Muscle layer of duodenum (tissue), 2 donors: ENCODE results near the gene CPLANE2.

Source experiments
- H3K27ac ChIP-seq: one replicate; pipeline ENCODE4 v1.7.0; 2013; ENCODE audit warnings: mild to moderate bottlenecking, low read length
- H3K27me3 ChIP-seq: one replicate; pipeline ENCODE4 v1.7.0; 2013; ENCODE audit warnings: low read depth, mild to moderate bottlenecking, control low read depth, low read length
- H3K36me3 ChIP-seq, 2 donors: one replicate each; pipeline ENCODE4 v1.7.0; 2013; ENCODE audit warnings: low read length in 2 of 2, control low read depth in 1 of 2, mild to moderate bottlenecking in 1 of 2; ENCODE audit not compliant: insufficient read depth in 2 of 2, control insufficient read depth in 1 of 2
- H3K4me1 ChIP-seq, 2 donors: one replicate each; pipeline ENCODE4 v1.7.0; 2013; ENCODE audit warnings: low read length in 2 of 2, mild to moderate bottlenecking in 2 of 2, control low read depth in 1 of 2, moderate library complexity in 1 of 2; ENCODE audit not compliant: insufficient read depth in 2 of 2, control insufficient read depth in 1 of 2
- H3K4me3 ChIP-seq, 2 donors: one replicate each; pipeline ENCODE4 v1.7.0; 2013; ENCODE audit warnings: low read length in 2 of 2, low read depth in 1 of 2, mild to moderate bottlenecking in 1 of 2
- H3K9me3 ChIP-seq, 2 donors: one replicate each; pipeline ENCODE4 v1.7.0; 2013; ENCODE audit warnings: low read length in 2 of 2, control low read depth in 1 of 2, mild to moderate bottlenecking in 1 of 2; ENCODE audit not compliant: control insufficient read depth in 1 of 2
- donor health status: healthy.

CPLANE2 gene

DNA sequence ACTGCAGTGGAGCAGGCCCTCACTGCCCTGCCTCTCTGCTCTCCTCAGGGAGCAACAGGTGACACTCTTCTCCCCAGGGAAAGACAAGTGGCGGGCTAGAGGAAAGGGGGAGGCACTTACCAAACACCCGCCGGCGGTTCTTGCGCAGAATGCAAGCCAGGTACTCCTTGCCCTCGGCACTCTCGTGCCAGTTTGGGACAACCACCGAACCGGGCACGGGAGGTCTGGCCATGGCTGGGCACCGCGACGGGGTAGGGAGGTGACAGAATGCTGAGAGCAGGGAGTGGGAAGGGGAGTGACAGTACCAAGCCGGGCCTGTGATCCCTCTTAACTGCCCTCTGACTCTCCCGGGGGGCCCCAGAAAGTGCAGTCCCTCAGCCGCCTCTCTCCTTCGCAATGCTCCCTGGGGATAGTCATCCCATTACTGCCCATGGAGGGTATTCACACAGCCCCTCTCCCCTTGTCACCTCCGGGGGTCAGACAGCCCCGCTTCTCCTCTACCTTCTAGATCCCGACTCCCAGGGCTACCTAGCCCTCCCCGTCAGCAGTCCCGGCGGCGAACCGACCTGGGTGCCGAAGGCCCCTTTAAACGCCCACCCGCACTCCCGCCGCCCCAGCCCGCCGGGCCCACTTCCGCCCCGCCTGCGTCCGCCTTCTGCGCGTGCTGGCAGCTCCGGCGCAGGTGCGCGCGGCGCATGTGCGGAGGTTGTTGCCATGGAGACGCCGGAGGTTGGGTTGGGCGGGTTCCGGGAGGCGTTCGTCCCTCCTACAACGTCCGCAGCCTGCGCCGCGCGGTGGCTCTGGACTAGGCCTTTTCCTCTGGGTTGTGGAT, at the start of gene CPLANE2:
Gene CPLANE2, minus strand, starts transcription at position 673 of the 832 bp plus-strand sequence. Its CDS starts 441 bp downstream, at position 232.
- Histone ChIP-seq H3K27ac (peak within 1 kb of the TSS; percentile 58), H3K36me3 (peaks cover 4 to 9% of the 10 kb centered on the region in 2 donors)

DNA sequence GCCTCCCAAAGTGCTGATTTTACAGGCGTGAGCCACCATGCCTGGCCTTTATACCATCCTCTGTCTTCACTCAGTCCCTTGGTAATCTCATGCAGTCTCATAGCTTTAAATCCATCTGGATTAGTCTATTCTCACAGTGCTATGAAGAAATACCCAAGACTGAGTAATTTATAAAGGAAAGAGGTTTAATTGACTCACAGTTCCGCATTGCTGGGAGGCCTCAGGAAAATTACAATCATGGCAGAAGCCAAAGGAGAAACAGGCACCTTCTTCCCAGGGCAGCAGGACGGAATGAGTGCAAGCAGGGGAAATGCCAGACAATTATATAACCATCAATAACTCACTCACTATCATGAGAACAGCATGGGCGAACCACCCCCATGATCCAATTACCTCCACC, 49.1 kb upstream of the CPLANE2 start:
- H3K36me3 ChIP-seq, result no peaks in the 10 kb centered on the region
- no peaks in the 10 kb centered on the region for H3K4me1 ChIP-seq
- no peak overlapping the region for H3K4me3 ChIP-seq
- H3K27ac ChIP-seq, result no peak overlapping the region
- no peaks in the 10 kb centered on the region for H3K27me3 ChIP-seq
- no peaks in the 10 kb centered on the region for H3K9me3 ChIP-seq

More for the DNA sequence above, at the start of gene CPLANE2:
- Histone ChIP-seq H3K4me3 (peak within 1 kb of the TSS; percentile 68 to 79), H3K9me3 (no peaks in the 10 kb centered on the region), H3K4me1 (peaks cover 8 to 17% of the 10 kb centered on the region in 2 donors), H3K27me3 (no peaks in the 10 kb centered on the region)

- no peaks in the 10 kb centered on the region for H3K9me3 ChIP-seq
- no peaks in the 10 kb centered on the region for H3K4me1 ChIP-seq
- no peak overlapping the region for H3K27ac ChIP-seq
- H3K36me3 ChIP-seq, result peaks cover 0 to 6% of the 10 kb centered on the region in 2 donors
- H3K4me3 ChIP-seq, result no peak overlapping the region
- no peaks in the 10 kb centered on the region for H3K27me3 ChIP-seq
Observed at GRCh38 chr1:16281765-16282164, 44.8 kb upstream of the CPLANE2 start.

GRCh38 chr1:16279186-16279585, 42.2 kb upstream of the CPLANE2 start:
- Histone ChIP-seq H3K27me3 (no peaks in the 10 kb centered on the region), H3K4me3 (no peak overlapping the region), H3K36me3 (peaks cover 0 to 6% of the 10 kb centered on the region in 2 donors), H3K9me3 (no peaks in the 10 kb centered on the region), H3K27ac (no peak overlapping the region), H3K4me1 (no peaks in the 10 kb centered on the region)

DNA sequence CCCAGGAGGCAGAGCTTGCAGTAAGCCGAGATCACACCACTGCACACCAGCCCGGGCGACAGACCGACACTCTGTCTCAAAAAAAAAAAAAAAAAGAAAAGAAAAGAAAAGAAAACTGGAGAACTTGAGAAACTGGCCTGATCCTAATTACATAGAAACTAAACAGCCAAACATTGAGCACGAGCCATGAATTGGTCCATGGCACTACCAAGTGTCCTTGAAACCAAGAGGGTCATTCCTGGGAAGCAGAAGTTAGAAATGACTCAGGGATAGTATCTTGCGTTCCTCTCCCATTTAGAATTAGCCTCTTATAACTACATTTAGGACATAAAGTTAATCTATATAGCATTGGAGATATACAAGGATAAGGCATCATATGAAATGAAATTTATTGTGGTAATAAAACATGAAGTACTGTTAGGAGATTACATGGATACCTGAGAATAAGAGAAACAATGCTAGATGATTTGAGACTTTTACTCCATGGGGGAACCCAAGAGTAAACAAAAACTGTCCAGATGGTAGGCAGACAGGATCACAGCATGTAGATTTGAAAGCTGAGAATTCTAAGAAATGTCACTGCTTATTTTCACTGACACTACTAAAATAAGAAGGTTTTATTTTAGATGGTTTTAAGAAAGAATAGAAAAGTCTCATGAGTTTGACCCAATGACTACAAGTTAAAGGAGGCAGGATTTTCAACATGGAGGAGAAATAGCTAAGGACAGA, 39.5 kb upstream of the CPLANE2 start:
- Histone ChIP-seq H3K27ac (no peak overlapping the region), H3K36me3 (peaks cover 0 to 6% of the 10 kb centered on the region in 2 donors), H3K4me3 (no peak overlapping the region), H3K27me3 (no peaks in the 10 kb centered on the region), H3K9me3 (no peaks in the 10 kb centered on the region), H3K4me1 (no peaks in the 10 kb centered on the region)

- no peak overlapping the region for H3K27ac ChIP-seq
- H3K4me1 ChIP-seq, result no peaks in the 10 kb centered on the region
- no peaks in the 10 kb centered on the region for H3K27me3 ChIP-seq
- H3K4me3 ChIP-seq, result no peak overlapping the region
- H3K36me3 ChIP-seq, result peaks cover 0 to 2% of the 10 kb centered on the region in 2 donors
- no peaks in the 10 kb centered on the region for H3K9me3 ChIP-seq
Observed at GRCh38 chr1:16275591-16275990, 38.6 kb upstream of the CPLANE2 start.

- Histone ChIP-seq H3K36me3 (no peaks in the 10 kb centered on the region), H3K4me3 (no peak overlapping the region), H3K27me3 (no peaks in the 10 kb centered on the region), H3K27ac (no peak overlapping the region), H3K9me3 (no peaks in the 10 kb centered on the region), H3K4me1 (peaks cover 0 to 5% of the 10 kb centered on the region in 2 donors)
Observed at GRCh38 chr1:16267690-16268180, 30.8 kb upstream of the CPLANE2 start.

DNA sequence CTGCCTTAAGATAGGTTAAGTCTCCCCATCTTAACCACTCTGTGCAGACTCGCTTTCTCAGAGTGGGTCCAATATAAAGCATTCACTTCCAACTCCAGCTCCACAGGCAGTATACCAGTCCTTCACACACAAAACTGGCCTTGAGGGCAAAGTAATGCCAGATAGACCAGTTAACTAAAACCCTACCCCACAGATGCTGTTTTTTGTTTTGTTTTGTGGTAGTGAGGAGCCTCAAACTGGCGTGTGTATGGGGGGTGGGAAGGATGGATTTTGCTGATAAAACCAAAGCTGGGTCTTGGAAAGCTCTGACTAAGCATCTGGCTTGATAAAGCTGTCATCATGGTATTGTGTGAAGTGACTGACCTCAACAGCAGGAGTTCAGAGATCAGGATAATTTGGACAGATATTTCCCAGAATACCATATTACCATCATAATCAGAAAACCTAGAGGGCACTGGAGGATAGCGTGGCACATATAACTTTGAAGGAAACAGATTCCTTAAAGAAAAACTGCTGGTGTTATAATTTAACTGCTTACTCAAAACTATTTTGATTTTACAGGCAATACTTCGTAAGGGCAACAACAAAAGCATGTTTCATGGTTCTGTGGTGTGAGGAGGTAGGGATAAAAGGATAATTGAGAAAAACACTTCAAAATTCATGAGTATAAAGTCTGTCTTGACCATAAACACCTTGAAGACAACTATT, 29.6 kb upstream of the CPLANE2 start:
- Histone ChIP-seq H3K27ac (no peak overlapping the region), H3K4me1 (peaks cover 0 to 5% of the 10 kb centered on the region in 2 donors), H3K27me3 (no peaks in the 10 kb centered on the region), H3K36me3 (no peaks in the 10 kb centered on the region), H3K4me3 (no peak overlapping the region), H3K9me3 (no peaks in the 10 kb centered on the region)

DNA sequence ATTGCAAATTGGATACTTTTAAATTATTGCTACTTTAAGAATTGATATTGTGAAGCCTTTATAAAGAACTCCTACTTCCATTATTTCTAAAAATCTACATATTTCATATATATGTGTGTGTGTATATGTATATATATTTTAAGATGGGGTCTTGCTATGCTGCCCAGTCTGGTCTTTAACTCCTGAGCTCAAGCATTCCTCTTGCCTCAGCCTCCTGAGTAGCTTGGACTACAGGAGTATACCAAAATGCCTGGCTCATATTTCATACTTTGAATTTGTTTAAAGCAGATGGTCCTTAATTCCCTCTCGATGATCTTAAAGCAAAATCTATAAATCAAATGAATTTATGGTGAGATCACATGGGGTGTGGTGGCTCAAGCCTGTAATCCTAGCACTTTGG, 25.1 kb upstream of the CPLANE2 start:
- Histone ChIP-seq H3K36me3 (no peaks in the 10 kb centered on the region), H3K4me1 (no peaks in the 10 kb centered on the region), H3K27ac (no peak overlapping the region), H3K4me3 (no peak overlapping the region), H3K9me3 (no peaks in the 10 kb centered on the region), H3K27me3 (no peaks in the 10 kb centered on the region)

DNA sequence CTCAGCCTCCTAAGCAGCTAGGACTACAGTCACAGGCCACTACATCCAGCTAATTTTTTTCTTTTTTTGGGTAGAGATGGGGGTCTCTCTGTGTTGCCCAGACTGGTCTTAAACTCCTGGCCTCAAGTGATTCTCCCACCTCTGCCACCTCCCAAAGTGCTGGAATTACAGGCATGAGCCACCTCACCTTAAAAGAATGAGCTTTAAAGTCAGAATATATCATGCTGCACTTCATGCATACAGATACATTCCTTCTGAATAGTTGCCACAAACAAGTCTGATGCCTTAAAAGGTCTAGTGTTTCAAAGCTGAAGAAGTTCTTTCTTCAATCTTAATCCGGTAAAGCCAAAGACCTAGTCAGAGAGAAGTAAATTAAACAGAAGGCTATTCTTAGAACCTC, 23.8 kb upstream of the CPLANE2 start:
- Histone ChIP-seq H3K36me3 (peaks cover 3 to 9% of the 10 kb centered on the region in 2 donors), H3K27ac (no peak overlapping the region), H3K4me1 (no peaks in the 10 kb centered on the region), H3K27me3 (no peaks in the 10 kb centered on the region), H3K4me3 (no peak overlapping the region), H3K9me3 (no peaks in the 10 kb centered on the region)

DNA sequence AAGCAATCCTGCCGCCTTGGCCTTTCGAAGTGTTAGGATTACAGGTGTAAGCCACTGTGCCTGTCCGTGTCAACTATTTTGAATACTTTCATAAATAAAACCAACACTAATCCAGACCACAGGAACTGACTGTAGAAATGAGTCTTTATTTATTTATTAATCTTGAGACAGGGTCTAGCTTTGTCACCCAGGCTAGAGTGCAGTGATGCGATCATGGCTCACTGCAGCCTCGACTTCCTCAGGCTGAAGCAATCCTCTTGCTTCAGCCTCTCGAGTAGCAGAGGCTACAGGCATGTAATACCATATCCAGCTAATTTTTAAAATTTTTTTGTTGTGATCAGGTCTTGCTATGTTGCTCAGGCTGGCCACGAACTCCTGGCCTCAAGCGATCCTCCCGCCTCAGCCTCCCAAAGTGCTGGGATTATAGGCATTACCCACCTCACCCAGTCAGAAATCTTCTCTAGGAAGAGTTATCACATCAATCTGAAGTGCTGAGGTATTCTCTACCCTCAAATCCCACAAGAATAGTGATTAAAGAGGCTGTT, 21.7 kb upstream of the CPLANE2 start:
- H3K9me3 ChIP-seq, result no peaks in the 10 kb centered on the region
- H3K36me3 ChIP-seq, result peaks cover 18 to 21% of the 10 kb centered on the region in 2 donors
- no peak overlapping the region for H3K27ac ChIP-seq
- H3K4me3 ChIP-seq, result no peak overlapping the region
- no peaks in the 10 kb centered on the region for H3K27me3 ChIP-seq
- no peaks in the 10 kb centered on the region for H3K4me1 ChIP-seq
